K562 (cell line): ENCODE measurements around the gene FITM1. TPM values are rescaled to one million over a fixed set of nuclear protein-coding genes. Genes with fewer than 3 reads are reported as not detected.

Experiments
- HEY1 ChIP-seq: fragments of 250-450 bp; sonication (Bioruptor Pico); IDR thresholded peaks from 2 replicates; pipeline ENCODE4 v1.5.0; 2020; ENCODE audit warnings: mild to moderate bottlenecking, moderate library complexity, borderline replicate concordance
- HMG20A ChIP-seq: fragments of 450-650 bp; formaldehyde crosslinking; conservative IDR thresholded peaks from 2 replicates; pipeline ENCODE4 v1.4.0; 2020; ENCODE audit warnings: mild to moderate bottlenecking, mixed read lengths
- NKRF ChIP-seq: fragments of 450-650 bp; IDR thresholded peaks from 2 replicates; pipeline ENCODE4 v1.6.1; 2016; ENCODE audit warnings: borderline replicate concordance
- POLR2B ChIP-seq: fragments of 450-650 bp; IDR thresholded peaks from 2 replicates; pipeline ENCODE4 v1.6.1; 2018; ENCODE audit warnings: low read depth; ENCODE audit not compliant: partially characterized antibody
- RBM15 ChIP-seq: fragments of 200-400 bp; formaldehyde crosslinking; IDR thresholded peaks from 2 replicates; pipeline ENCODE4 v1.6.1; 2018; ENCODE audit warnings: mild to moderate bottlenecking, low read length, moderate library complexity; ENCODE audit not compliant: insufficient read depth
- SPI1 ChIP-seq: IDR thresholded peaks from 2 replicates; pipeline ENCODE4 v1.6.1; 2011; ENCODE audit warnings: low read depth, low read length, control low read depth, borderline replicate concordance
- TBL1XR1 ChIP-seq, 2 experiments: IDR thresholded peaks; 2 replicates each; pipeline ENCODE4 v1.6.1; 2012; ENCODE audit warnings: improper control_type of control experiment in 2 of 2, low read length in 2 of 2, mild to moderate bottlenecking in 1 of 2
- TCFL5 ChIP-seq: fragments of 250-450 bp; sonication (Bioruptor Pico); conservative IDR thresholded peaks from 2 replicates; pipeline ENCODE4 v1.6.1; 2021; ENCODE audit warnings: mild to moderate bottlenecking, moderate library complexity, matching md5 sums
- ZBTB26 ChIP-seq: fragments of 450-650 bp; formaldehyde crosslinking; IDR thresholded peaks from 2 replicates; pipeline ENCODE4 v1.4.0; 2022; ENCODE audit warnings: missing genetic modification characterization
- ZNF274 ChIP-seq: IDR thresholded peaks from 2 replicates; pipeline ENCODE4 v1.6.1; 2011; ENCODE audit warnings: low read depth, mild to moderate bottlenecking, low read length, moderate library complexity, borderline replicate concordance
- ZNF589 ChIP-seq: fragments of 200-800 bp; sonication (Bioruptor generic); IDR thresholded peaks from 2 replicates; pipeline ENCODE4 v1.6.1; 2016; ENCODE audit warnings: low read depth, missing genetic modification characterization, missing compliant biosample characterization
- polyA plus RNA-seq, 8 experiments: library from polyadenylated mRNA; depleted of rRNA in 4 of 8; stranded (reverse) in 5 of 8; unstranded in 3 of 8; fragments of >200 nt; fragmentation: Nextera tagmentation in 2 of 8; fragmentation: Illumina TruSeq in 1 of 8; extraction: Ambion mirVana in 2 of 8; extraction: Trizol in 1 of 8; gene quantifications; 2 replicates each; pipeline versions ENCODE4 v1.2.1 to v1.2.3, GENCODE V29; 2011 to 2014; ENCODE audit warnings: inconsistent platforms in 1 of 8, missing spikeins in 1 of 8
- total RNA-seq, 7 experiments: library from RNA; depleted of rRNA in 6 of 7; stranded (reverse); fragments of >200 nt in 6 of 7; fragmentation: Illumina TruSeq in 2 of 7; extraction: Trizol in 2 of 7; gene quantifications; 2 replicates each; pipeline versions ENCODE4 v1.2.1 to v1.2.3, GENCODE V29; 2011 to 2021; ENCODE audit warnings: low replicate concordance in 1 of 7
- TF ChIP-seq, protein P1 (sequence below): IDR thresholded peaks from 2 replicates; pipeline ENCODE4 v1.6.1; 2011; ENCODE audit warnings: borderline replicate concordance, low read depth, mild to moderate bottlenecking, moderate library complexity, low read length; ENCODE audit not compliant: insufficient read depth, poor library complexity, severe bottlenecking
- TF ChIP-seq, protein P2 (sequence below): fragments of 250-450 bp; sonication (Bioruptor Pico); IDR thresholded peaks from 2 replicates; pipeline ENCODE4 v1.4.0; 2020
- TF ChIP-seq, protein P3 (sequence below): fragments of 450-650 bp; IDR thresholded peaks from 2 replicates; pipeline ENCODE4 v1.6.1; 2016; ENCODE audit warnings: missing biosample characterization, missing genetic modification characterization

Gene FITM1
- total and polyA plus RNA-seq, 9 of the 15 experiments (the other 6 are each of a cell fraction or from before 2014, with no cell fraction given), result 0.09 to 0.20 TPM; not detected in 7

- TF ChIP-seq NKRF (peak; percentile 50; the same call in 1 of the 2 replicates), HMG20A (no peak), POLR2B (peak; percentile 19), ZNF274 (no peak), SPI1 (peak; percentile 76), ZBTB26 (CRISPR knock-in tag) (no peak), RBM15 (no peak), ZNF589 (no peak), TBL1XR1 (IDR thresholded peaks at IDR 0.05; ENCODE audit: low read length in 2 of 2) (no peak), TCFL5 (CRISPR knock-in tag) (no peak), HEY1 (CRISPR knock-in tag) (no peak)
- TF ChIP-seq, protein P1, sequence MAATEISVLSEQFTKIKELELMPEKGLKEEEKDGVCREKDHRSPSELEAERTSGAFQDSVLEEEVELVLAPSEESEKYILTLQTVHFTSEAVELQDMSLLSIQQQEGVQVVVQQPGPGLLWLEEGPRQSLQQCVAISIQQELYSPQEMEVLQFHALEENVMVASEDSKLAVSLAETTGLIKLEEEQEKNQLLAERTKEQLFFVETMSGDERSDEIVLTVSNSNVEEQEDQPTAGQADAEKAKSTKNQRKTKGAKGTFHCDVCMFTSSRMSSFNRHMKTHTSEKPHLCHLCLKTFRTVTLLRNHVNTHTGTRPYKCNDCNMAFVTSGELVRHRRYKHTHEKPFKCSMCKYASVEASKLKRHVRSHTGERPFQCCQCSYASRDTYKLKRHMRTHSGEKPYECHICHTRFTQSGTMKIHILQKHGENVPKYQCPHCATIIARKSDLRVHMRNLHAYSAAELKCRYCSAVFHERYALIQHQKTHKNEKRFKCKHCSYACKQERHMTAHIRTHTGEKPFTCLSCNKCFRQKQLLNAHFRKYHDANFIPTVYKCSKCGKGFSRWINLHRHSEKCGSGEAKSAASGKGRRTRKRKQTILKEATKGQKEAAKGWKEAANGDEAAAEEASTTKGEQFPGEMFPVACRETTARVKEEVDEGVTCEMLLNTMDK, result peak; percentile 52
- TF ChIP-seq, protein P2, sequence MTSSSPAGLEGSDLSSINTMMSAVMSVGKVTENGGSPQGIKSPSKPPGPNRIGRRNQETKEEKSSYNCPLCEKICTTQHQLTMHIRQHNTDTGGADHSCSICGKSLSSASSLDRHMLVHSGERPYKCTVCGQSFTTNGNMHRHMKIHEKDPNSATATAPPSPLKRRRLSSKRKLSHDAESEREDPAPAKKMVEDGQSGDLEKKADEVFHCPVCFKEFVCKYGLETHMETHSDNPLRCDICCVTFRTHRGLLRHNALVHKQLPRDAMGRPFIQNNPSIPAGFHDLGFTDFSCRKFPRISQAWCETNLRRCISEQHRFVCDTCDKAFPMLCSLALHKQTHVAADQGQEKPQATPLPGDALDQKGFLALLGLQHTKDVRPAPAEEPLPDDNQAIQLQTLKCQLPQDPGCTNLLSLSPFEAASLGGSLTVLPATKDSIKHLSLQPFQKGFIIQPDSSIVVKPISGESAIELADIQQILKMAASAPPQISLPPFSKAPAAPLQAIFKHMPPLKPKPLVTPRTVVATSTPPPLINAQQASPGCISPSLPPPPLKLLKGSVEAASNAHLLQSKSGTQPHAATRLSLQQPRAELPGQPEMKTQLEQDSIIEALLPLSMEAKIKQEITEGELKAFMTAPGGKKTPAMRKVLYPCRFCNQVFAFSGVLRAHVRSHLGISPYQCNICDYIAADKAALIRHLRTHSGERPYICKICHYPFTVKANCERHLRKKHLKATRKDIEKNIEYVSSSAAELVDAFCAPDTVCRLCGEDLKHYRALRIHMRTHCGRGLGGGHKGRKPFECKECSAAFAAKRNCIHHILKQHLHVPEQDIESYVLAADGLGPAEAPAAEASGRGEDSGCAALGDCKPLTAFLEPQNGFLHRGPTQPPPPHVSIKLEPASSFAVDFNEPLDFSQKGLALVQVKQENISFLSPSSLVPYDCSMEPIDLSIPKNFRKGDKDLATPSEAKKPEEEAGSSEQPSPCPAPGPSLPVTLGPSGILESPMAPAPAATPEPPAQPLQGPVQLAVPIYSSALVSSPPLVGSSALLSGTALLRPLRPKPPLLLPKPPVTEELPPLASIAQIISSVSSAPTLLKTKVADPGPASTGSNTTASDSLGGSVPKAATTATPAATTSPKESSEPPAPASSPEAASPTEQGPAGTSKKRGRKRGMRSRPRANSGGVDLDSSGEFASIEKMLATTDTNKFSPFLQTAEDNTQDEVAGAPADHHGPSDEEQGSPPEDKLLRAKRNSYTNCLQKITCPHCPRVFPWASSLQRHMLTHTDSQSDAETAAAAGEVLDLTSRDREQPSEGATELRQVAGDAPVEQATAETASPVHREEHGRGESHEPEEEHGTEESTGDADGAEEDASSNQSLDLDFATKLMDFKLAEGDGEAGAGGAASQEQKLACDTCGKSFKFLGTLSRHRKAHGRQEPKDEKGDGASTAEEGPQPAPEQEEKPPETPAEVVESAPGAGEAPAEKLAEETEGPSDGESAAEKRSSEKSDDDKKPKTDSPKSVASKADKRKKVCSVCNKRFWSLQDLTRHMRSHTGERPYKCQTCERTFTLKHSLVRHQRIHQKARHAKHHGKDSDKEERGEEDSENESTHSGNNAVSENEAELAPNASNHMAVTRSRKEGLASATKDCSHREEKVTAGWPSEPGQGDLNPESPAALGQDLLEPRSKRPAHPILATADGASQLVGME (CRISPR knock-in tag), result no peak
- TF ChIP-seq, protein P3, sequence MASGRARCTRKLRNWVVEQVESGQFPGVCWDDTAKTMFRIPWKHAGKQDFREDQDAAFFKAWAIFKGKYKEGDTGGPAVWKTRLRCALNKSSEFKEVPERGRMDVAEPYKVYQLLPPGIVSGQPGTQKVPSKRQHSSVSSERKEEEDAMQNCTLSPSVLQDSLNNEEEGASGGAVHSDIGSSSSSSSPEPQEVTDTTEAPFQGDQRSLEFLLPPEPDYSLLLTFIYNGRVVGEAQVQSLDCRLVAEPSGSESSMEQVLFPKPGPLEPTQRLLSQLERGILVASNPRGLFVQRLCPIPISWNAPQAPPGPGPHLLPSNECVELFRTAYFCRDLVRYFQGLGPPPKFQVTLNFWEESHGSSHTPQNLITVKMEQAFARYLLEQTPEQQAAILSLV, result no peak
These were observed 10.8 kb downstream of the FITM1 start, which contains the start of gene EMC9 (continued) for GRCh38 chr14:24141097-24141880.
